ENCODE data around the gene CBX6. TPM values are rescaled to one million over a fixed set of nuclear protein-coding genes. Genes with fewer than 3 reads are reported as not detected.

The CBX6 gene
- total RNA-seq, 1 donor from 2014 or later = 32.9 TPM

- no peak for DNase-seq
- TF ChIP-seq, protein P1, sequence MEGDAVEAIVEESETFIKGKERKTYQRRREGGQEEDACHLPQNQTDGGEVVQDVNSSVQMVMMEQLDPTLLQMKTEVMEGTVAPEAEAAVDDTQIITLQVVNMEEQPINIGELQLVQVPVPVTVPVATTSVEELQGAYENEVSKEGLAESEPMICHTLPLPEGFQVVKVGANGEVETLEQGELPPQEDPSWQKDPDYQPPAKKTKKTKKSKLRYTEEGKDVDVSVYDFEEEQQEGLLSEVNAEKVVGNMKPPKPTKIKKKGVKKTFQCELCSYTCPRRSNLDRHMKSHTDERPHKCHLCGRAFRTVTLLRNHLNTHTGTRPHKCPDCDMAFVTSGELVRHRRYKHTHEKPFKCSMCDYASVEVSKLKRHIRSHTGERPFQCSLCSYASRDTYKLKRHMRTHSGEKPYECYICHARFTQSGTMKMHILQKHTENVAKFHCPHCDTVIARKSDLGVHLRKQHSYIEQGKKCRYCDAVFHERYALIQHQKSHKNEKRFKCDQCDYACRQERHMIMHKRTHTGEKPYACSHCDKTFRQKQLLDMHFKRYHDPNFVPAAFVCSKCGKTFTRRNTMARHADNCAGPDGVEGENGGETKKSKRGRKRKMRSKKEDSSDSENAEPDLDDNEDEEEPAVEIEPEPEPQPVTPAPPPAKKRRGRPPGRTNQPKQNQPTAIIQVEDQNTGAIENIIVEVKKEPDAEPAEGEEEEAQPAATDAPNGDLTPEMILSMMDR (IDR thresholded peaks at IDR 0.05; ENCODE audit: borderline replicate concordance) = no peak
- no peak overlapping the region for H3K27ac ChIP-seq (replicated peaks)
- no peak overlapping the region for H3K4me3 ChIP-seq
- no peaks in the 10 kb centered on the region for H3K9me3 ChIP-seq (replicated peaks)
- intact Hi-C loops (cut with micrococcal nuclease) = no loop called here
- H3K27me3 ChIP-seq (ENCODE audit: low read depth) = no peaks in the 10 kb centered on the region
- H3K36me3 ChIP-seq = no peaks in the 10 kb centered on the region
- no peaks in the 10 kb centered on the region for H3K4me1 ChIP-seq
Observed at GRCh38 chr22:38890377-38890776, 18.4 kb upstream of the CBX6 start.

DNA sequence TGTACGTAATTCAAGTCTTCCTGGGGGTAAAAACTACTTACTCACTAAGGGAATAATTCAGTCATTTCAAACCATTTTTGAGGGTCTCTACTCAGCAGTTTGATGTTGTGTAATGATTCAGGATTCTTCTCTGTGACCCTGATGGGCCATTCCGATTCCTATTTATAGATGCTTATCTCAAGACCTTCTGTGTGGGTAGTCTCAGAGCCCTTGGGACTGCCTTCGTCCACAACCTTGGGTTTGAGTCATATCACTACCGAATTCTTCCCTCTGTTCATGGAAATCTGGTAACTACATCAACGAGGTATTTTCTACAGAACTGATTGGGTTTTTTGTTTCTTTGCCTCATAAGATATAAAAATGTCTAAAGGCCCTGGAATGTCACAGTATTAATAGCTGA is 14.3 kb upstream of the CBX6 start:
- TF ChIP-seq, protein P1 (IDR thresholded peaks at IDR 0.05; ENCODE audit: borderline replicate concordance) = no peak
- intact Hi-C loops (cut with micrococcal nuclease) = no loop called here

GRCh38 chr22:38882972-38883622 is 11.1 kb upstream of the CBX6 start:
- TF ChIP-seq, protein P1 (IDR thresholded peaks at IDR 0.05; ENCODE audit: borderline replicate concordance) = no peak

More for the DNA sequence above, 14.3 kb upstream of the CBX6 start:
- no peaks in the 10 kb centered on the region for H3K36me3 ChIP-seq
- no peak overlapping the region for H3K27ac ChIP-seq (replicated peaks)
- H3K9me3 ChIP-seq (replicated peaks) = no peaks in the 10 kb centered on the region
- DNase-seq = no peak
- H3K27me3 ChIP-seq (ENCODE audit: low read depth) = no peaks in the 10 kb centered on the region
- no peak overlapping the region for H3K4me3 ChIP-seq
- peaks cover 19% of the 10 kb centered on the region for H3K4me1 ChIP-seq

GRCh38 chr22:38881997-38882879 is 10.2 kb upstream of the CBX6 start:
- Histone ChIP-seq H3K9me3 (replicated peaks) (peaks cover 6% of the 10 kb centered on the region), H3K27me3 (ENCODE audit: low read depth) (no peaks in the 10 kb centered on the region), H3K36me3 (no peaks in the 10 kb centered on the region), H3K4me3 (no peak overlapping the region), H3K27ac (replicated peaks) (peak overlapping the region; percentile 89), H3K4me1 (peaks cover 26% of the 10 kb centered on the region)
- DNase-seq = no peak
- TF ChIP-seq, protein P1 (IDR thresholded peaks at IDR 0.05; ENCODE audit: borderline replicate concordance) = no peak
- intact Hi-C loops (cut with micrococcal nuclease) = no loop called here

More at GRCh38 chr22:38882972-38883622, 11.1 kb upstream of the CBX6 start:
- peaks cover 26% of the 10 kb centered on the region for H3K4me1 ChIP-seq
- no peaks in the 10 kb centered on the region for H3K36me3 ChIP-seq
- no peak overlapping the region for H3K4me3 ChIP-seq
- peak overlapping the region; percentile 89 for H3K27ac ChIP-seq (replicated peaks)
- no peak for DNase-seq
- intact Hi-C loops (cut with micrococcal nuclease) = no loop called here
- peaks cover 1% of the 10 kb centered on the region for H3K9me3 ChIP-seq (replicated peaks)
- H3K27me3 ChIP-seq (ENCODE audit: low read depth) = no peaks in the 10 kb centered on the region

DNA sequence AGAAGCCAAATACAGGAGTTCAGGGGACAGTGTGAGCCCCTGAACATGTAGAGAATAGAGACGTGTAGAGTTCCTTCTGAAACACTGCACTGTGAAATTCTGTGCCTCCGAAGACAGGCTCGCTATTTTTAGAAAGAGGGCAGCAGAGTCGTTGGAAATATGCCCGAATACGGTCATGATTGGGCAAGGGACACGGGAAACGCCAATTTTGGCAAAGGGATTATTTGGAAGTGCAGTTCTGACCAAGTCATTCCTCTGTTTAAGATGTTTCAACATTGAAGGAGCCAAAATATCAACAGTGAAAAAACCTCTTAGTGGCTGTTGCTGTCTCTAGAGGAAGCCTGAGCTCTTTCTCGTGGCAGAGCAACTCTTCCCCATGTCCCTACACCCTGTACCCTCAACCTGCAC is 9.5 kb upstream of the CBX6 start:
- intact Hi-C loops (cut with micrococcal nuclease) = no loop called here
- TF ChIP-seq, protein P1 (IDR thresholded peaks at IDR 0.05; ENCODE audit: borderline replicate concordance) = no peak
- Histone ChIP-seq H3K27ac (replicated peaks) (peak overlapping the region; percentile 89), H3K4me3 (peak overlapping the region; percentile 43), H3K27me3 (ENCODE audit: low read depth) (no peaks in the 10 kb centered on the region), H3K36me3 (no peaks in the 10 kb centered on the region), H3K4me1 (peaks cover 26% of the 10 kb centered on the region), H3K9me3 (replicated peaks) (peaks cover 6% of the 10 kb centered on the region)
- DNase-seq = no peak
